ENCODE results near the gene TENM3. TPM values are rescaled to one million over a fixed set of nuclear protein-coding genes. Genes with fewer than 3 reads are reported as not detected.

The TENM3 gene
- total RNA-seq, 4 donors from 2014 or later: 0.64 to 5.5 (median 2.1) TPM

GRCh38 chr4:182795446-182796238 lies 552.4 kb downstream of the TENM3 start:
- Histone ChIP-seq H3K9me3 (no peaks in the 10 kb centered on the region), H3K4me3 (no peak overlapping the region), H3K27ac (no peak overlapping the region), H3K4me1 (no peaks in the 10 kb centered on the region), H3K27me3 (no peaks in the 10 kb centered on the region), H3K36me3 (no peaks in the 10 kb centered on the region)
- intact Hi-C loops (cut with DNase I): no loop called here
- DNase-seq: no peak
- no peak for TF ChIP-seq POLR2A (IDR thresholded peaks at IDR 0.05)
- TF ChIP-seq CTCF (IDR thresholded peaks at IDR 0.05): no peak
- 63 to 80% methylated on average over 6 of the region's 6 CpGs for WGBS, 2 donors

GRCh38 chr4:182799515-182800215 lies 556.5 kb downstream of the TENM3 start:
- no peaks in the 10 kb centered on the region for H3K36me3 ChIP-seq
- H3K4me3 ChIP-seq: no peak overlapping the region
- intact Hi-C loops (cut with DNase I): no loop called here
- no peak for TF ChIP-seq CTCF (IDR thresholded peaks at IDR 0.05)
- no peak for TF ChIP-seq POLR2A (IDR thresholded peaks at IDR 0.05)
- no peaks in the 10 kb centered on the region for H3K27me3 ChIP-seq
- WGBS, 2 donors: 87 to 90% methylated on average over 10 to 37 of the region's 85 CpGs
- DNase-seq: no peak
- no peaks in the 10 kb centered on the region for H3K9me3 ChIP-seq
- no peak overlapping the region for H3K27ac ChIP-seq
- no peaks in the 10 kb centered on the region for H3K4me1 ChIP-seq

GRCh38 chr4:182800216-182800515 lies 557.0 kb downstream of the TENM3 start:
- TF ChIP-seq CTCF (IDR thresholded peaks at IDR 0.05) (no peak), POLR2A (IDR thresholded peaks at IDR 0.05) (no peak)
- H3K4me3 ChIP-seq: no peak overlapping the region
- H3K4me1 ChIP-seq: no peaks in the 10 kb centered on the region
- no peak overlapping the region for H3K27ac ChIP-seq
- DNase-seq: no peak
- intact Hi-C loops (cut with DNase I): no loop called here
- no peaks in the 10 kb centered on the region for H3K36me3 ChIP-seq
- WGBS, 2 donors: 90% methylated on average over 6 to 16 of the region's 29 CpGs
- no peaks in the 10 kb centered on the region for H3K9me3 ChIP-seq
- H3K27me3 ChIP-seq: no peaks in the 10 kb centered on the region

- no peak for DNase-seq
- no peak overlapping the region for H3K27ac ChIP-seq
- H3K36me3 ChIP-seq: no peaks in the 10 kb centered on the region
- WGBS, 2 donors: 72 to 73% methylated on average over 14 to 15 of the region's 15 CpGs
- no peaks in the 10 kb centered on the region for H3K27me3 ChIP-seq
- TF ChIP-seq CTCF (IDR thresholded peaks at IDR 0.05) (no peak), POLR2A (IDR thresholded peaks at IDR 0.05) (no peak)
- no peak overlapping the region for H3K4me3 ChIP-seq
- no peaks in the 10 kb centered on the region for H3K9me3 ChIP-seq
- H3K4me1 ChIP-seq: peaks cover 3 to 6% (median 6%) of the 10 kb centered on the region in 3 donors
- intact Hi-C loops (cut with DNase I): no loop called here
These were observed 558.4 kb downstream of the TENM3 start for GRCh38 chr4:182801636-182802035.

- Histone ChIP-seq H3K9me3 (no peaks in the 10 kb centered on the region), H3K4me3 (no peak overlapping the region), H3K27me3 (no peaks in the 10 kb centered on the region), H3K27ac (no peak overlapping the region), H3K36me3 (no peaks in the 10 kb centered on the region), H3K4me1 (peaks cover 3 to 11% (median 9%) of the 10 kb centered on the region in 3 donors)
- intact Hi-C loops (cut with DNase I): no loop called here
- DNase-seq: no peak
- TF ChIP-seq POLR2A (IDR thresholded peaks at IDR 0.05): no peak
- no peak for TF ChIP-seq CTCF (IDR thresholded peaks at IDR 0.05)
These were observed 559.4 kb downstream of the TENM3 start for GRCh38 chr4:182802621-182803020.

Data from esophagus squamous epithelium (tissue), 5 donors.